WTC11 (cell line): ENCODE data around the gene TBC1D22A. TPM values are rescaled to one million over a fixed set of nuclear protein-coding genes. Genes with fewer than 3 reads are reported as not detected.

Experiments used
- ATAC-seq: fragments of 200-7000 bp; cut with Tn5 transposase; 2 replicates; pipeline ENCODE4 v1.10.0; 2021; ENCODE audit warnings: mild to moderate bottlenecking, moderate library complexity
- CTCF ChIA-PET: fragments of 300-600 bp; sonication (Branson Sonifier 250); formaldehyde crosslinking; loops from one replicate; lab custom pipeline; 2021; ENCODE audit warnings: antibody characterized with exemption; lab: Charles Lee
- POLR2A ChIA-PET: fragments of 350-600 bp; sonication (Branson Sonifier 250); formaldehyde crosslinking; loops from one replicate; lab custom pipeline; 2021; ENCODE audit warnings: antibody characterized with exemption; lab: Charles Lee
- DNase-seq: peaks from one replicate; pipeline ENCODE4 v3.0.0; 2021; ENCODE audit warnings: low spot score
- H3K27ac Mint-ChIP-seq: 2 replicates; pipeline ENCODE4 v1.8.0; 2021; ENCODE audit warnings: mixed read lengths
- H3K27me3 Mint-ChIP-seq: 2 replicates; pipeline ENCODE4 v1.8.0; 2021; ENCODE audit warnings: low read depth, mild to moderate bottlenecking, moderate library complexity, mixed read lengths
- H3K36me3 Mint-ChIP-seq: 2 replicates; pipeline ENCODE4 v1.8.0; 2021; ENCODE audit warnings: mixed read lengths
- H3K4me1 Mint-ChIP-seq: 2 replicates; pipeline ENCODE4 v1.8.0; 2022; ENCODE audit warnings: mixed read lengths
- H3K4me3 Mint-ChIP-seq: 2 replicates; pipeline ENCODE4 v1.8.0; 2021; ENCODE audit warnings: mild to moderate bottlenecking, moderate library complexity, mixed read lengths
- H3K9me3 Mint-ChIP-seq: 2 replicates; pipeline ENCODE4 v1.8.0; 2021; ENCODE audit warnings: mixed read lengths
- ARID4B ChIP-seq: sonication (generic); formaldehyde crosslinking; IDR thresholded peaks from 2 replicates; pipeline ENCODE4 v1.8.0; 2023; ENCODE audit warnings: missing genetic modification reagents, mild to moderate bottlenecking, borderline replicate concordance
- FOXP1 ChIP-seq: sonication (generic); formaldehyde crosslinking; IDR thresholded peaks from 2 replicates; pipeline ENCODE4 v1.8.0; 2022; ENCODE audit warnings: missing genetic modification reagents, mild to moderate bottlenecking, moderate library complexity, borderline replicate concordance
- NFE2L1 ChIP-seq: sonication (generic); formaldehyde crosslinking; IDR thresholded peaks from 2 replicates; pipeline ENCODE4 v1.8.1; 2023; ENCODE audit warnings: missing genetic modification reagents
- OVOL2 ChIP-seq: fragments of 250-450 bp; sonication (Bioruptor Pico); IDR thresholded peaks from 2 replicates; pipeline ENCODE4 v1.9.0; 2021; ENCODE audit warnings: mild to moderate bottlenecking, borderline replicate concordance
- PRDM15 ChIP-seq: sonication (generic); formaldehyde crosslinking; IDR thresholded peaks from 2 replicates; pipeline ENCODE4 v1.8.0; 2022; ENCODE audit warnings: missing genetic modification reagents
- SP1 ChIP-seq: sonication (generic); formaldehyde crosslinking; conservative IDR thresholded peaks from 2 replicates; pipeline ENCODE4 v1.8.1; 2022; ENCODE audit warnings: missing genetic modification reagents
- ZBTB21 ChIP-seq: sonication (generic); formaldehyde crosslinking; IDR thresholded peaks from 2 replicates; pipeline ENCODE4 v1.8.1; 2023; ENCODE audit warnings: mild to moderate bottlenecking, missing genetic modification reagents, borderline replicate concordance
- ZNF317 ChIP-seq: sonication (generic); formaldehyde crosslinking; IDR thresholded peaks from 2 replicates; pipeline ENCODE4 v1.8.1; 2023; ENCODE audit warnings: low read depth, mild to moderate bottlenecking, moderate library complexity, missing genetic modification reagents, borderline replicate concordance
- ZNF671 ChIP-seq: fragments of 250-450 bp; sonication (Bioruptor Pico); IDR thresholded peaks from 2 replicates; pipeline ENCODE4 v1.8.0; 2021; ENCODE audit warnings: mild to moderate bottlenecking
- total RNA-seq: library from RNA; stranded (reverse); gene quantifications from 3 replicates; pipeline ENCODE4 v1.2.3, GENCODE V29; 2021
- TF ChIP-seq, protein P1 (sequence below): sonication (generic); formaldehyde crosslinking; IDR thresholded peaks from 2 replicates; pipeline ENCODE4 v1.8.1; 2022; ENCODE audit warnings: low read depth, mild to moderate bottlenecking, moderate library complexity, missing genetic modification reagents, borderline replicate concordance
- TF ChIP-seq, protein P2 (sequence below): sonication (generic); formaldehyde crosslinking; IDR thresholded peaks from 2 replicates; pipeline ENCODE4 v1.8.1; 2022; ENCODE audit warnings: mild to moderate bottlenecking, moderate library complexity, missing genetic modification reagents
- TF ChIP-seq, protein P3 (sequence below): sonication (generic); formaldehyde crosslinking; IDR thresholded peaks from 2 replicates; pipeline ENCODE4 v1.8.1; 2022; ENCODE audit warnings: low read depth, missing genetic modification reagents, borderline replicate concordance

The TBC1D22A gene
- total RNA-seq, 1 experiment from 2014 or later: 18.1 TPM

- Mint-ChIP-seq H3K9me3 (no peaks in the 10 kb centered on the region), H3K36me3 (no peaks in the 10 kb centered on the region), H3K27me3 (no peaks in the 10 kb centered on the region), H3K27ac (no peak overlapping the region), H3K4me3 (no peak overlapping the region), H3K4me1 (no peaks in the 10 kb centered on the region)
- TF ChIP-seq, protein P1, sequence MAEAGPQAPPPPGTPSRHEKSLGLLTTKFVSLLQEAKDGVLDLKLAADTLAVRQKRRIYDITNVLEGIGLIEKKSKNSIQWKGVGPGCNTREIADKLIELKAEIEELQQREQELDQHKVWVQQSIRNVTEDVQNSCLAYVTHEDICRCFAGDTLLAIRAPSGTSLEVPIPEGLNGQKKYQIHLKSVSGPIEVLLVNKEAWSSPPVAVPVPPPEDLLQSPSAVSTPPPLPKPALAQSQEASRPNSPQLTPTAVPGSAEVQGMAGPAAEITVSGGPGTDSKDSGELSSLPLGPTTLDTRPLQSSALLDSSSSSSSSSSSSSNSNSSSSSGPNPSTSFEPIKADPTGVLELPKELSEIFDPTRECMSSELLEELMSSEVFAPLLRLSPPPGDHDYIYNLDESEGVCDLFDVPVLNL (CRISPR knock-in tag): no peak
- TF ChIP-seq NFE2L1: no peak
- no peak for TF ChIP-seq ARID4B (CRISPR knock-in tag)
- TF ChIP-seq, protein P2, sequence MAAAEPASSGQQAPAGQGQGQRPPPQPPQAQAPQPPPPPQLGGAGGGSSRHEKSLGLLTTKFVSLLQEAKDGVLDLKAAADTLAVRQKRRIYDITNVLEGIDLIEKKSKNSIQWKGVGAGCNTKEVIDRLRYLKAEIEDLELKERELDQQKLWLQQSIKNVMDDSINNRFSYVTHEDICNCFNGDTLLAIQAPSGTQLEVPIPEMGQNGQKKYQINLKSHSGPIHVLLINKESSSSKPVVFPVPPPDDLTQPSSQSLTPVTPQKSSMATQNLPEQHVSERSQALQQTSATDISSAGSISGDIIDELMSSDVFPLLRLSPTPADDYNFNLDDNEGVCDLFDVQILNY (CRISPR knock-in tag): no peak
- TF ChIP-seq ZBTB21 (CRISPR knock-in tag): no peak
- TF ChIP-seq SP1 (CRISPR knock-in tag): no peak
- TF ChIP-seq, protein P3, sequence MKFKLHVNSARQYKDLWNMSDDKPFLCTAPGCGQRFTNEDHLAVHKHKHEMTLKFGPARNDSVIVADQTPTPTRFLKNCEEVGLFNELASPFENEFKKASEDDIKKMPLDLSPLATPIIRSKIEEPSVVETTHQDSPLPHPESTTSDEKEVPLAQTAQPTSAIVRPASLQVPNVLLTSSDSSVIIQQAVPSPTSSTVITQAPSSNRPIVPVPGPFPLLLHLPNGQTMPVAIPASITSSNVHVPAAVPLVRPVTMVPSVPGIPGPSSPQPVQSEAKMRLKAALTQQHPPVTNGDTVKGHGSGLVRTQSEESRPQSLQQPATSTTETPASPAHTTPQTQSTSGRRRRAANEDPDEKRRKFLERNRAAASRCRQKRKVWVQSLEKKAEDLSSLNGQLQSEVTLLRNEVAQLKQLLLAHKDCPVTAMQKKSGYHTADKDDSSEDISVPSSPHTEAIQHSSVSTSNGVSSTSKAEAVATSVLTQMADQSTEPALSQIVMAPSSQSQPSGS: no peak
- no peak for TF ChIP-seq ZNF671 (CRISPR knock-in tag)
- no peak for DNase-seq
- ATAC-seq: no peak
- POLR2A ChIA-PET: no interaction called here
- CTCF ChIA-PET: interaction anchor here (1.1 kb wide), 1 partner anchor 310 kb away, joined by 4 read pairs; no protein-coding TSS in a partner anchor
Observed at GRCh38 chr22:47143249-47143938, 380.9 kb downstream of the TBC1D22A start.

GRCh38 chr22:47144076-47144765 lies 381.8 kb downstream of the TBC1D22A start:
- no peaks in the 10 kb centered on the region for H3K27me3 Mint-ChIP-seq
- H3K27ac Mint-ChIP-seq: no peak overlapping the region
- CTCF ChIA-PET: interaction anchor here (1.1 kb wide), 1 partner anchor 311 kb away, joined by 4 read pairs; no protein-coding TSS in a partner anchor
- no peaks in the 10 kb centered on the region for H3K4me1 Mint-ChIP-seq
- no peak for TF ChIP-seq SP1 (CRISPR knock-in tag)
- no peak for TF ChIP-seq OVOL2 (CRISPR knock-in tag)
- TF ChIP-seq FOXP1 (CRISPR knock-in tag): no peak
- TF ChIP-seq PRDM15 (CRISPR knock-in tag): no peak
- no peak for TF ChIP-seq ZNF317 (CRISPR knock-in tag)
- no peak for DNase-seq
- H3K4me3 Mint-ChIP-seq: no peak overlapping the region
- H3K36me3 Mint-ChIP-seq: no peaks in the 10 kb centered on the region
- no peak for ATAC-seq
- no peaks in the 10 kb centered on the region for H3K9me3 Mint-ChIP-seq
- POLR2A ChIA-PET: no interaction called here
